Fibroblast of lung (primary cell): ENCODE results near the gene ZSCAN31.

Experiments used
- CTCF ChIP-seq, 2 donors: IDR thresholded peaks in 1 of 2; conservative IDR thresholded peaks in 1 of 2; 1 replicate in 1 of 2; 2 replicates in 1 of 2; pipeline ENCODE4 v1.5.1; 2011 to 2012; ENCODE audit warnings: low read length in 2 of 2, control low read depth in 1 of 2, inconsistent platforms in 1 of 2, low read depth in 1 of 2, mild to moderate bottlenecking in 1 of 2
- EZH2 ChIP-seq: IDR thresholded peaks from 2 replicates; pipeline ENCODE4 v1.5.1; 2012; ENCODE audit warnings: low read length, control low read depth, mild to moderate bottlenecking; ENCODE audit errors: missing control alignments

- no peak for TF ChIP-seq CTCF (conservative IDR thresholded peaks at IDR 0.05 in 1 of 2, IDR thresholded peaks at IDR 0.05 in 1 of 2; ENCODE audit: low read depth in 1 of 2, low read length in 2 of 2)
- TF ChIP-seq EZH2, result no peak
Measured at GRCh38 chr6:28322661-28323060, 13.3 kb downstream of the ZSCAN31 start.
